HepG2 (cell line): ENCODE measurements around the gene TNFAIP8L3. TPM values are rescaled to one million over a fixed set of nuclear protein-coding genes. Genes with fewer than 3 reads are reported as not detected.

Source experiments
- AGO2 ChIP-seq: fragments of 200-400 bp; formaldehyde crosslinking; optimal IDR thresholded peaks from 2 replicates; pipeline ENCODE3; 2017; ENCODE audit warnings: mild to moderate bottlenecking, low read depth, low read length, moderate library complexity
- BHLHE40 ChIP-seq: IDR thresholded peaks from 2 replicates; pipeline ENCODE4 v1.6.1; 2011; ENCODE audit warnings: low read length, improper control_type of control experiment
- HNRNPLL ChIP-seq: fragments of 200-400 bp; formaldehyde crosslinking; IDR thresholded peaks from 2 replicates; pipeline ENCODE4 v1.6.1; 2017; ENCODE audit warnings: mild to moderate bottlenecking, low read depth, low read length; ENCODE audit not compliant: poor library complexity, severe bottlenecking
- KDM5B ChIP-seq: sonication (generic); formaldehyde crosslinking; IDR thresholded peaks from 2 replicates; pipeline ENCODE4 v1.4.0; 2020; ENCODE audit warnings: missing genetic modification reagents, mild to moderate bottlenecking, borderline replicate concordance
- KMT2A ChIP-seq: sonication (generic); formaldehyde crosslinking; IDR thresholded peaks from 2 replicates; pipeline ENCODE4 v1.4.0; 2020; ENCODE audit warnings: missing genetic modification reagents
- KMT2B ChIP-seq: IDR thresholded peaks from 2 replicates; pipeline ENCODE4 v1.6.1; 2016; ENCODE audit warnings: missing genetic modification reagents, missing compliant biosample characterization
- MYC ChIP-seq: sonication (generic); formaldehyde crosslinking; IDR thresholded peaks from 2 replicates; pipeline ENCODE4 v1.9.0; 2021; ENCODE audit warnings: missing genetic modification reagents, borderline replicate concordance
- NR2F2 ChIP-seq: IDR thresholded peaks from 2 replicates; pipeline ENCODE4 v1.6.1; 2012; ENCODE audit warnings: low read depth, inconsistent platforms, borderline replicate concordance
- TFDP1 ChIP-seq: IDR thresholded peaks from 2 replicates; pipeline ENCODE4 v1.6.1; 2016; ENCODE audit warnings: missing compliant biosample characterization, missing genetic modification reagents, borderline replicate concordance
- TP53 ChIP-seq: sonication (generic); formaldehyde crosslinking; conservative IDR thresholded peaks from 2 replicates; pipeline ENCODE4 v1.4.0; 2020; ENCODE audit warnings: missing genetic modification reagents
- ZBTB34 ChIP-seq: sonication (generic); formaldehyde crosslinking; IDR thresholded peaks from 2 replicates; pipeline ENCODE4 v1.8.0; 2022; ENCODE audit warnings: mild to moderate bottlenecking, missing genetic modification reagents
- ZMAT3 ChIP-seq: sonication (generic); formaldehyde crosslinking; conservative IDR thresholded peaks from 2 replicates; pipeline ENCODE4 v1.7.0; 2021; ENCODE audit warnings: missing genetic modification reagents
- ZMYM3 ChIP-seq: sonication (generic); formaldehyde crosslinking; IDR thresholded peaks from 2 replicates; pipeline ENCODE4 v1.5.1; 2020; ENCODE audit warnings: mild to moderate bottlenecking, missing genetic modification reagents
- ZNF138 ChIP-seq: sonication (generic); formaldehyde crosslinking; IDR thresholded peaks from 2 replicates; pipeline ENCODE4 v1.5.0; 2020; ENCODE audit warnings: mild to moderate bottlenecking, low read depth, missing genetic modification reagents
- ZNF234 ChIP-seq: sonication (generic); formaldehyde crosslinking; conservative IDR thresholded peaks from 2 replicates; pipeline ENCODE4 v1.5.1; 2020; ENCODE audit warnings: mild to moderate bottlenecking, missing genetic modification reagents
- ZNF263 ChIP-seq: sonication (generic); formaldehyde crosslinking; IDR thresholded peaks from 2 replicates; pipeline ENCODE4 v1.4.0; 2020; ENCODE audit warnings: missing genetic modification reagents
- ZNF354B ChIP-seq: sonication (generic); formaldehyde crosslinking; IDR thresholded peaks from 2 replicates; pipeline ENCODE4 v1.8.0; 2022; ENCODE audit warnings: mild to moderate bottlenecking, missing genetic modification reagents
- ZNF501 ChIP-seq: sonication (generic); formaldehyde crosslinking; IDR thresholded peaks from 2 replicates; pipeline ENCODE4 v1.5.1; 2020; ENCODE audit warnings: mild to moderate bottlenecking, moderate library complexity, missing genetic modification reagents
- ZNF546 ChIP-seq: sonication (generic); formaldehyde crosslinking; conservative IDR thresholded peaks from 2 replicates; pipeline ENCODE4 v1.8.1; 2023; ENCODE audit warnings: mild to moderate bottlenecking, missing genetic modification reagents
- ZNF598 ChIP-seq: sonication (generic); formaldehyde crosslinking; IDR thresholded peaks from 2 replicates; pipeline ENCODE4 v1.5.1; 2020; ENCODE audit warnings: mild to moderate bottlenecking, missing genetic modification reagents, borderline replicate concordance
- ZNF615 ChIP-seq: sonication (generic); formaldehyde crosslinking; IDR thresholded peaks from 2 replicates; pipeline ENCODE4 v1.5.0; 2020; ENCODE audit warnings: mild to moderate bottlenecking, missing genetic modification reagents, borderline replicate concordance
- polyA plus RNA-seq, 8 experiments: library from polyadenylated mRNA; depleted of rRNA in 3 of 8; stranded (reverse) in 7 of 8; unstranded in 1 of 8; fragments of >200 nt; fragmentation: Illumina TruSeq in 4 of 8; extraction: Trizol in 4 of 8; gene quantifications; 2 replicates each; pipeline versions ENCODE4 v1.2.1 to v1.2.3, GENCODE V29; 2011 to 2016; ENCODE audit warnings: low read depth in 4 of 8, missing spikeins in 1 of 8, mixed read lengths in 1 of 8; ENCODE audit not compliant: insufficient read depth in 1 of 8
- total RNA-seq, 5 experiments: library from RNA; depleted of rRNA; stranded (reverse); fragments of >200 nt; fragmentation: Illumina TruSeq; extraction: Trizol; gene quantifications; 2 replicates each; pipeline ENCODE4 v1.2.3, GENCODE V29; 2016; ENCODE audit warnings: low read depth in 1 of 5
- TF ChIP-seq, protein P1 (sequence below): sonication (generic); formaldehyde crosslinking; IDR thresholded peaks from 2 replicates; pipeline ENCODE4 v1.4.0; 2020; ENCODE audit warnings: missing genetic modification reagents

Gene TNFAIP8L3
- total and polyA plus RNA-seq, 2 of the 13 experiments (the other 11 are each of a cell fraction or from before 2014, with no cell fraction given) = 0.15 to 4.0 TPM

GRCh38 chr15:51093839-51094605 lies 684 bp downstream of the TNFAIP8L3 start (continued):
- TF ChIP-seq ZNF615 (CRISPR knock-in tag) (no peak), TP53 (no peak), BHLHE40 (peak; percentile 62), ZBTB34 (CRISPR knock-in tag) (no peak), TFDP1 (CRISPR knock-in tag) (peak; percentile 8; the same call in 1 of the 2 replicates), HNRNPLL (peak; percentile 68), KDM5B (CRISPR knock-in tag) (peak; percentile 58; the same call in 1 of the 2 replicates), MYC (CRISPR knock-in tag) (no peak; the same call in 1 of the 2 replicates), ZNF354B (CRISPR knock-in tag) (no peak), ZNF138 (CRISPR knock-in tag) (no peak), KMT2B (peak; percentile 28; the same call in 1 of the 2 replicates), ZMAT3 (no peak), ZNF501 (CRISPR knock-in tag) (no peak), AGO2 (peak; percentile 18), ZNF234 (0 out of 2 replicates have a peak, but pooled peaks have one; percentile 60), ZMYM3 (CRISPR knock-in tag) (peak; percentile 36; the same call in 1 of the 2 replicates), KMT2A (CRISPR knock-in tag) (no peak; the same call in 1 of the 2 replicates), ZNF263 (CRISPR knock-in tag) (peak; percentile 54; the same call in 1 of the 2 replicates), NR2F2 (no peak), ZNF546 (CRISPR knock-in tag) (no peak), ZNF598 (CRISPR knock-in tag) (0 out of 2 replicates have a peak, but pooled peaks have one; percentile 46)
- TF ChIP-seq, protein P1, sequence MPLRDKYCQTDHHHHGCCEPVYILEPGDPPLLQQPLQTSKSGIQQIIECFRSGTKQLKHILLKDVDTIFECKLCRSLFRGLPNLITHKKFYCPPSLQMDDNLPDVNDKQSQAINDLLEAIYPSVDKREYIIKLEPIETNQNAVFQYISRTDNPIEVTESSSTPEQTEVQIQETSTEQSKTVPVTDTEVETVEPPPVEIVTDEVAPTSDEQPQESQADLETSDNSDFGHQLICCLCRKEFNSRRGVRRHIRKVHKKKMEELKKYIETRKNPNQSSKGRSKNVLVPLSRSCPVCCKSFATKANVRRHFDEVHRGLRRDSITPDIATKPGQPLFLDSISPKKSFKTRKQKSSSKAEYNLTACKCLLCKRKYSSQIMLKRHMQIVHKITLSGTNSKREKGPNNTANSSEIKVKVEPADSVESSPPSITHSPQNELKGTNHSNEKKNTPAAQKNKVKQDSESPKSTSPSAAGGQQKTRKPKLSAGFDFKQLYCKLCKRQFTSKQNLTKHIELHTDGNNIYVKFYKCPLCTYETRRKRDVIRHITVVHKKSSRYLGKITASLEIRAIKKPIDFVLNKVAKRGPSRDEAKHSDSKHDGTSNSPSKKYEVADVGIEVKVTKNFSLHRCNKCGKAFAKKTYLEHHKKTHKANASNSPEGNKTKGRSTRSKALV (CRISPR knock-in tag) = peak; percentile 32; the same call in 1 of the 2 replicates
